ENCODE data around the gene PCNX2. TPM values are rescaled to one million over a fixed set of nuclear protein-coding genes. Genes with fewer than 3 reads are reported as not detected.

The PCNX2 gene
- polyA plus RNA-seq, 1 donor (not counting 4 experiments of a cell fraction or from before 2014, with no cell fraction given): 18.0 TPM

DNA sequence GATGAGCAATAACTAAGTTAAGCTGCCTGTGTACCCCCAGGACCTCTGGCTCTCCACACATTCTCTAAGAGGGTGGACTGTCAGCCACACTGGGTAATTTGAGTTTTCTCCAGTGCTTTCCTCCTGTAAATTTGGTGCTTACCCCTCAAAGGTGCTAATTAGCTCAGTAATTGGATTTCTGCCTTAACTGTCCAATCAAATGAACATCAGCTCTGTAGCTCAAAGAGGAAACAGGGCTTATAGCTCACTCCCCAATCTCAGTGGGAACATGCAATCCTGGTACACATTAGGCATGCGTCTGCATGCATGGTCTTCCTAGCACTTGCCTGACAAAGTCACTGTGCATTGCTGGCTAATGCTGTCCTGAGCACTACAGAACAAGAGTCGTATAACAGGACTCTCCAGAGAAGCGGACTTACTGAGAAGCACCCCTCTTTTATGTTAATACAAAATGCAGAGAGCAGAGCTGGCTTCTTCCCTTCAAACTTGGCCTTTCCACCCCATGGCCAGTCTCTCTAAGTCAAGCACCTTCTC, 235.0 kb downstream of the PCNX2 start:
- dilution Hi-C loops (cut with MboI; ENCODE audit: extremely low pct_ligation_motif_present, low sequenced_read_pairs): no loop called here

DNA sequence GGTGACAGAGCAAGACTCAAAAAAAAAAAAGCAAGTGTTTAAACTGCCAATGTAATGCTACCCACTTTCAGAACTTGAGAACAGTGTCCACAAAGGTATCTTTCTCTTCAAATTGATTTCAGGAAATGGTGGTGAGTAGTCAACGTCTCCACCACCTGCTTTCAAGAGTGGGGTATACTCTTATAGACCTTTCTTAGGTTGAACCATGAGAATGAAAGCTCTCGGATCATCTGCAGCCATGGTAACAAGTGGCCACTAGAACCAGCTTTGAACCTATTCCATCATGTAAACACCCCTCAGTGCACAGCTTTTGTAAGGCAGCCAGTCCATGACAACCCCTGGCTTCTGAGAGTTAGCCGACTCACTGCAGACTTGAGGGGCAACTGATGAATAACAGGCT, 237.7 kb downstream of the PCNX2 start:
- no peak overlapping the region for H3K9ac ChIP-seq (ENCODE audit: control insufficient read depth, extremely low read depth, insufficient read depth, low read length)
- peaks cover 0 to 2% of the 10 kb centered on the region in 2 experiments for H3K36me3 ChIP-seq (ENCODE audit: control insufficient read depth in 2 of 2, extremely low read depth in 1 of 2, insufficient read depth in 2 of 2, low read length in 2 of 2)
- H3K27me3 ChIP-seq (ENCODE audit: control insufficient read depth, extremely low read depth, insufficient read depth, low read length): no peaks in the 10 kb centered on the region
- no peaks in the 10 kb centered on the region for H4K20me1 ChIP-seq (ENCODE audit: control insufficient read depth, extremely low read depth, insufficient read depth, low read length)
- H3K9me1 ChIP-seq (ENCODE audit: control insufficient read depth, extremely low read depth, insufficient read depth, low read length): no peaks in the 10 kb centered on the region
- DNase-seq (ENCODE audit: low read depth, low spot score): no peak
- H3K27ac ChIP-seq (ENCODE audit: control insufficient read depth, insufficient read depth, low read length): no peak overlapping the region
- H3K4me2 ChIP-seq (ENCODE audit: control insufficient read depth, extremely low read depth, insufficient read depth, low read depth, low read length): no peak overlapping the region
- FAIRE-seq: no peak
- no peak overlapping the region for H3K4me3 ChIP-seq (ENCODE audit: control insufficient read depth in 2 of 3, extremely low read depth in 1 of 3, insufficient read depth in 2 of 3, low read depth in 1 of 3, low read length in 3 of 3)
- H3K4me1 ChIP-seq (ENCODE audit: control insufficient read depth, extremely low read depth, insufficient read depth, low read length): peaks cover 6% of the 10 kb centered on the region
- dilution Hi-C loops (cut with MboI; ENCODE audit: extremely low pct_ligation_motif_present, low sequenced_read_pairs): no loop called here
- H2AFZ ChIP-seq (ENCODE audit: control insufficient read depth, low read length): no peak overlapping the region
- H3K9me3 ChIP-seq (ENCODE audit: control insufficient read depth, low read depth, low read length): no peaks in the 10 kb centered on the region
- H3K79me2 ChIP-seq (ENCODE audit: control insufficient read depth, insufficient read depth, low read length): no peaks in the 10 kb centered on the region
- no peak for TF ChIP-seq EZH2 (IDR thresholded peaks at IDR 0.05; ENCODE audit: low read length)
- TF ChIP-seq, protein P1, sequence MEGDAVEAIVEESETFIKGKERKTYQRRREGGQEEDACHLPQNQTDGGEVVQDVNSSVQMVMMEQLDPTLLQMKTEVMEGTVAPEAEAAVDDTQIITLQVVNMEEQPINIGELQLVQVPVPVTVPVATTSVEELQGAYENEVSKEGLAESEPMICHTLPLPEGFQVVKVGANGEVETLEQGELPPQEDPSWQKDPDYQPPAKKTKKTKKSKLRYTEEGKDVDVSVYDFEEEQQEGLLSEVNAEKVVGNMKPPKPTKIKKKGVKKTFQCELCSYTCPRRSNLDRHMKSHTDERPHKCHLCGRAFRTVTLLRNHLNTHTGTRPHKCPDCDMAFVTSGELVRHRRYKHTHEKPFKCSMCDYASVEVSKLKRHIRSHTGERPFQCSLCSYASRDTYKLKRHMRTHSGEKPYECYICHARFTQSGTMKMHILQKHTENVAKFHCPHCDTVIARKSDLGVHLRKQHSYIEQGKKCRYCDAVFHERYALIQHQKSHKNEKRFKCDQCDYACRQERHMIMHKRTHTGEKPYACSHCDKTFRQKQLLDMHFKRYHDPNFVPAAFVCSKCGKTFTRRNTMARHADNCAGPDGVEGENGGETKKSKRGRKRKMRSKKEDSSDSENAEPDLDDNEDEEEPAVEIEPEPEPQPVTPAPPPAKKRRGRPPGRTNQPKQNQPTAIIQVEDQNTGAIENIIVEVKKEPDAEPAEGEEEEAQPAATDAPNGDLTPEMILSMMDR (optimal IDR thresholded peaks at IDR 0.05 in 1 of 3, IDR thresholded peaks at IDR 0.05 in 1 of 3, conservative IDR thresholded peaks at IDR 0.05 in 1 of 3; ENCODE audit: extremely low read depth in 1 of 3, insufficient read depth in 2 of 3, low read length in 3 of 3): no peak

More for the DNA sequence above, 235.0 kb downstream of the PCNX2 start:
- Histone ChIP-seq H3K4me3 (ENCODE audit: control insufficient read depth in 2 of 3, extremely low read depth in 1 of 3, insufficient read depth in 2 of 3, low read depth in 1 of 3, low read length in 3 of 3) (no peak overlapping the region), H3K79me2 (ENCODE audit: control insufficient read depth, insufficient read depth, low read length) (no peaks in the 10 kb centered on the region), H2AFZ (ENCODE audit: control insufficient read depth, low read length) (no peak overlapping the region), H3K27ac (ENCODE audit: control insufficient read depth, insufficient read depth, low read length) (no peak overlapping the region), H3K27me3 (ENCODE audit: control insufficient read depth, extremely low read depth, insufficient read depth, low read length) (no peaks in the 10 kb centered on the region), H3K9ac (ENCODE audit: control insufficient read depth, extremely low read depth, insufficient read depth, low read length) (no peak overlapping the region), H3K4me2 (ENCODE audit: control insufficient read depth, extremely low read depth, insufficient read depth, low read depth, low read length) (no peak overlapping the region), H3K9me3 (ENCODE audit: control insufficient read depth, low read depth, low read length) (no peaks in the 10 kb centered on the region), H3K9me1 (ENCODE audit: control insufficient read depth, extremely low read depth, insufficient read depth, low read length) (no peaks in the 10 kb centered on the region), H3K4me1 (ENCODE audit: control insufficient read depth, extremely low read depth, insufficient read depth, low read length) (peaks cover 6% of the 10 kb centered on the region), H3K36me3 (ENCODE audit: control insufficient read depth in 2 of 2, extremely low read depth in 1 of 2, insufficient read depth in 2 of 2, low read length in 2 of 2) (peaks cover 0 to 1% of the 10 kb centered on the region in 2 experiments), H4K20me1 (ENCODE audit: control insufficient read depth, extremely low read depth, insufficient read depth, low read length) (no peaks in the 10 kb centered on the region)
- FAIRE-seq: peak; percentile 79
- DNase-seq (ENCODE audit: low read depth, low spot score): no peak
- TF ChIP-seq, protein P1 (optimal IDR thresholded peaks at IDR 0.05 in 1 of 3, IDR thresholded peaks at IDR 0.05 in 1 of 3, conservative IDR thresholded peaks at IDR 0.05 in 1 of 3; ENCODE audit: extremely low read depth in 1 of 3, insufficient read depth in 2 of 3, low read length in 3 of 3): no peak
- no peak for TF ChIP-seq EZH2 (IDR thresholded peaks at IDR 0.05; ENCODE audit: low read length)
